ENCODE data around the gene TACR1. TPM values are rescaled to one million over a fixed set of nuclear protein-coding genes. Genes with fewer than 3 reads are reported as not detected.
"Not testable (repeated sequence)": the region's sequence is repeated elsewhere in the genome, so short reads cannot be mapped to it uniquely, and the experiment has no call there.

Gene TACR1
- total RNA-seq, 1 donor from 2014 or later = 0.11 TPM

DNA sequence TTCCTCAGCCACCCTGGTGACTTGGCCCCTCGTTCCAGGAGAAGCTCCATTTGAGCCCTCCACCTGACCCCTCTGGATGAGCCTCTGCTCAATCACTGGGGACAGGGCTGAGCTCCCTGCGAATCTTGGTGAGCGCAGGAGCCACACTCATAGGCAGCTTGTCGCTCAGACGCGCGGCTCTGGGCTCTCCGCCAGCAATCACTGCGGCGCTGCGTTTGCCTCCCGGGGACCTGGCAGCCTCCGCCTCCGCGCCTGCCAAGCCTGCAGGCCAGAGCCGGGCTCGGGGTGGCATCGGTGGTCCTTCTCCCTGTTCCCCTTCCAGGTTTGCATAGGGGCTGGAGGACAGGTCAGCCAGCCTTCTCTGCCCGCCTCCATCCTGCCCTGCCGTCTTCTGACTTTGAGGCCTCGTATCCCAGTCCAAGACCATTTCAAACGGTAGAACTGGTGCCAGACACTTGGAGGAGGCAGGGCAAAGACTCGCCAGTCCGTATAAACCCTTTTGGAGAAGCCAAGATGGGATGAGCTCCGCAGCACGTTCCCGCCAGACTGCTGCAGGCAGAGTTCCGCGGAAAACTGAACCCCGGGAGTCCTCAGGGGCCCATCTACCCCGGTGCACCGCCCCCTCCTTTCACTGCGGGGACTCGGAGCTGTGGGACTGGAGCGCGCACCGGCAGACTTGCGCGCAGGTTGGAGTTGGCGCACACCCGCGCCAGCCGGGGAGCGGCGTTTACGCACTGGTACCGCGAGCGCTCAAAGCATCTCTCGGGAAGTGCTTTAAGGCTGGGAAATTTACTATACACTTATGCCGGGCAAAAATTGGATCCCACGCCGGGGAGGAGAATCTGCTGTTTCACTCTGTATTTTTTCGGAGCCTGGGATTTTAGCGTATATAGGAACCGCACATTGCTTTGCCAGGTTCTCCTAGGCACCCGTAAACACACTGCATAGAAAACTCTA is 1.1 kb upstream of the TACR1 start:
- DNase-seq = peak; percentile 77
- intact Hi-C loops (cut with DNase I) = no loop called here
- peak; percentile 94 for ATAC-seq (ENCODE audit: poor library complexity)

- no peak for ATAC-seq (ENCODE audit: poor library complexity)
- DNase-seq = no peak
- intact Hi-C loops (cut with DNase I) = no loop called here
These were observed 4.1 kb downstream of the TACR1 start for GRCh38 chr2:75195076-75195691.

DNA sequence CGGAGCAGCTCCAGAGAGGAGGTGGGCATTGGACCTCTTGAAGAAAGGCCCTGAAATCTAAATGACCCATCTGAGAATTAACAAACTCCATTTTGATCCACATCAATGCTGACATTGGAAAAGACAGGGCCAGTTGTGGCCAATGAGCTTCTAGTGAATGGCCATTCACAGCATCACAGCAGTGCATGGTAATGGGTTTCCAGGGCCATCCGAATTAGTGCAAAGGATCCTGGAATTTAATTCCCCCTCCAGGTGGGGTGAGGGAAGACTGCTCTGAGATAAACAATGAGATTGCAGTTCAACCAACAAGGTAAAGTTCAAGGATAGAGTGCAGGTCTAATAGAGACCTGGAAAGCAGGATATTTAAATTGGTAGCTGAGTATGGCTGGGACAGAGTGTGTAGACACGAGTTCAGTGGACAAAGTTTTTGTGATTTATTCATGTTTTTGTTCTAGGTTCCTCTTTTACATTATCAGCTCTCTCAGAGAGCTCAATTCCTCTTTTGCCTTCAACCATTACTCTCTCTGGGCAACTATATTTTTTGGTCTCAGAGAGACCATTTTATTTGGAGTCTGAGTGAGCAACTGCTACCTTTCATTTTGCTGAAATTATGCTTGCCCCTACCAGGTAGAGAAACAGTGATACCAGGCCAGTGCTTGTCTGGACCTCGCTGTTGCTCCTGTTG is 5.0 kb downstream of the TACR1 start:
- DNase-seq (no peak), ATAC-seq (ENCODE audit: poor library complexity) (no peak)
- intact Hi-C loops (cut with DNase I) = no loop called here

- intact Hi-C loops (cut with DNase I) = no loop called here
- ATAC-seq (ENCODE audit: poor library complexity) (no peak), DNase-seq (no peak)
These were observed 6.8 kb downstream of the TACR1 start for GRCh38 chr2:75192496-75192895.

DNA sequence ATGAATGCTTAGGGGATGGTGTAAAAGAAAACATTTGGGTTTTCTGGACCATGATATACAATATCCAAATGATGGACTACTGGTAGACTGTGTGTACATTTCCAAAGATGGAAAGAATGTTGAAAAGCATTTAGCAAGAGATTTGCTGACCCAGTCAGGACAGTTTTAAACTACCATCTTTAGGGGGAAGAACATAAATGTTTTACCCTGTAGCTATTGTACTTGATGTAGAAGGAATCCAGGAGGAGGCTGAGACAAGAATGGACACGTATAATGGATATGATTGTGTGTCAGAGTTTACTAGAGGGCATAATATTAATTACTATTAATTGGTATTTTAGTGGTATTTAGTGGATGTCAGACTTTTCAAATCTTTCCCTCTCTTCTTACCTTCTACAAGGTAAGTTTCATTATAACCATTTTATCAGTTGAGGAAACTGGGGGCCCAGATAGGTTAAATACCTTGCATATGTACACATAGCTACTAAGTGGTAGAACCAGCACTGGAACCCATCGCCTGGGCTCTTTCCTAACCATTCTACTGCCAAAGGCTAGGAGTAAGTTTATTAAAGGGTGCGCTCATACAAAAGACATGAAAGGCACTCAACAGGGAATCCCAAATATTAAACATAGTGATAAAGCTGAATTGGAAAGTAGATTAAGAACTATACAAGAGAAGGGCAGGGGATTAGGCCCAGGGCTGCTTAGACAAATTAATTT is 8.9 kb downstream of the TACR1 start:
- intact Hi-C loops (cut with DNase I) = no loop called here
- ATAC-seq (ENCODE audit: poor library complexity) = no peak
- DNase-seq = no peak

- intact Hi-C loops (cut with DNase I) = no loop called here
- DNase-seq = peak; percentile 52
These were observed 12.5 kb downstream of the TACR1 start for GRCh38 chr2:75186821-75187220.

DNA sequence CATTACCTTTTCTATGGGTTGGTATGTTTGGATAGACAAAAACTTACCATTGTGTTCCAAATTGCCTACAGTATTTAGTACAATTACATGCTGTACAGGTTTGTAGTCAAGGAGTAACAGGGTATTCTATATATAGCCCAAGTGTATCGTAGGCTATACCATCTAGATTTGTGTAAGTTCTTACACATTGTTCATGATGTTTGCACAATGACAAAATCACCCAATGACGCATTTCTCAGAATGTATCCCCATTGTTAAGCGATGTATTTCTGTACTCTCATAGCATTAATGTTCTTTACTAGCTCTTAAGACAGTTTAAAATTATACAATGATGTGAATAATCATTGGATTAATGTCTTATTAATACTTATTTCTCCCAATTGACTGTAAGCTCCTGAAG is 16.7 kb downstream of the TACR1 start:
- intact Hi-C loops (cut with DNase I) = no loop called here
- no peak for ATAC-seq (ENCODE audit: poor library complexity)
- no peak for DNase-seq

More at GRCh38 chr2:75186821-75187220, 12.5 kb downstream of the TACR1 start:
- no peak for ATAC-seq (ENCODE audit: poor library complexity)

DNA sequence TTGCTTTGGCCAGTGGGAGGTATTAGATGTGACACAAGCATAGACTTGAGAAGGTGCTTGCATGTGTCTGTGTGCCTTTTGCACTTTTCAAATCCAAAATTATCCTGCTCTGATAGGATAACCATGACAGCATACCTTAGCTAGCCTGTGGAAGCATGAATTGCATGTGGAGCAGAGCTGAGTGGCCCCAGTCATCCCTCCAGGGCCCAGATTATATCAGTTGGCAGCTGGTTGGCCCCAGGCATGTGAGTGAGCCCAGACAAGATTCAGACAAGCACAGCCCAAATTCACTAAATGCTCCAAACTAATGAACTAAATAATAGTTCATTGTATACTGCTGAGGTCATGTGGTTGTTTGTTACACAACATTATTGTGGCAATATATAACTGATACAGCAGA is 18.8 kb downstream of the TACR1 start:
- no peak for ATAC-seq (ENCODE audit: poor library complexity)
- intact Hi-C loops (cut with DNase I) = no loop called here

GRCh38 chr2:75177427-75177826 is 21.9 kb downstream of the TACR1 start:
- intact Hi-C loops (cut with DNase I) = no loop called here
- DNase-seq (no peak), ATAC-seq (ENCODE audit: poor library complexity) (no peak)

More for the DNA sequence above, 18.8 kb downstream of the TACR1 start:
- no peak for DNase-seq

DNA sequence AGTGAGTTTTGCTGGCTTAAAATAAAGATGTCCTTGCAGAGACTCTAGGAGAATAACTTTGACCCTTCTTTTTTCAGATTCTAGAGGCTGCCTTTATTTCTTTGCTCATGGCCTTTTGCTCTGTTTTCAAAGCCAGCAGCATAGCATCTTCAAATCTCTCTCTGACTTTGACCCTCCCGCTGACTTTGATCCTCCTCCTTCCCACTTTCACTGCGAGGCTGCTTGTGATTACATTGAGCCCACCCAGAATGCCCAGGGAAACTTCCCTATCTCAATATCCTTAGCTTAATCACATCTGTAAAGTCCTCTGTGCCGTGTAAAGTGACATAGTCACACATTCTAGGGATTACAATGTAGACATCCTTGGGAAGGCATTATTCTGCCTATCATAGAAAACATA is 23.9 kb downstream of the TACR1 start:
- DNase-seq (no peak), ATAC-seq (ENCODE audit: poor library complexity) (no peak)
- intact Hi-C loops (cut with DNase I) = no loop called here

GRCh38 chr2:75174981-75175380 is 24.3 kb downstream of the TACR1 start:
- ATAC-seq (ENCODE audit: poor library complexity) (no peak), DNase-seq (no peak)
- intact Hi-C loops (cut with DNase I) = no loop called here

DNA sequence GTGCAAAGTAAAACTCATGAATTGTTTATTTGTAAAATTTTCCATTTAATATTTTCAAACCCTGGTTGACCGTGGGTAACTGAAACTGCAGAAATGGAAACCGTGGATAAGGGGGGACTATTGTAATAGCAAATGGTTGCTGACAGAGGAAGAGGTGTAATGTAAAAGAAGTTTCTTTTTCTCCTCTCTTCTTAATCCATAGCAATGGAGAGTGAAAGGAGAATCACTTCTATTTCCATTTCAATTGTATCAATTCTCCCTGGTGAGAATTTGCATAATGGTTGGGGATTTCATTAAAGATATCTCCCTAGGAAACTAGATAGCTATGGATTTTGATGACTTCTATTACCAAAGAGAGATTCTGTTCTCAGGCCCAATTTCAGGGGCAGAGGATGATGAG is 24.8 kb downstream of the TACR1 start:
- intact Hi-C loops (cut with DNase I) = no loop called here
- no peak for ATAC-seq (ENCODE audit: poor library complexity)
- no peak for DNase-seq

DNA sequence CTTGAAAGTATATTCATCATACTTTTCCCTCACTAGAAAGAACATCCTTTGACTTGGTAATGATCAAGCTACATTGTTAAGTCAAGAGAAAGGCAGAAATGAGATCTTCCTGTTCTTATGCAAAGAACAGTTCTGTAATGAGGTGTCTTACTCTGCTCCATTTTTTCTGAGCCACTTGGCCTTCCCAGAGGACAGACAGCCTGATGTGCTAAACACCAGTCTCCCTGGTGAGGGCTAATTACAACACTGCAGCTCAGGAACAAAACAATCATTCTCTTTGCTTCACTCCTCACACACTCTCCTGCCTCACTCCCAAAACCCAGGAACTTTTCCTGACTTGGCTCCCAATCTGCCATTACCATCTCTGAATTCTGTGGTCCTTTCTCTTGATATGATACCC is 25.6 kb downstream of the TACR1 start:
- DNase-seq = no peak
- ATAC-seq (ENCODE audit: poor library complexity) = no peak
- intact Hi-C loops (cut with DNase I) = no loop called here

DNA sequence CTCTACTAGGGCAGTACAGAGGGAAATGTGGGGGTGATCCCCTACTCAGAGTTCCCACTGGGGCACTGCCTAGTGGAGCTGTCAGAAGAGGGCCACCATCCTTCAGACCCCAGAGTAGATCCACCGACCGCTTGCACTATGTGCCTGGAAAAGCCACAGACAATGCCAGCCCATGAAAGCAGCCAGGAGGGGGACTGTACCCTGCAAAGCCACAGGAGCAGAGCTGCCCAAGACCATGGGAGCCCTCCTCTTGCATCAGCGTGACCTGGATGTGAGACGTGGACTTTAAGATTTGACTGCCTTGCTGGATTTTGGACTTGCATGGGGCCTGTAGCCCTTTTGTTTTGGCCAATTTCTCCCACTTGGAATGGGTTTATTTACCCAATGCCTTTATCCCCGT is 27.9 kb downstream of the TACR1 start:
- intact Hi-C loops (cut with DNase I); DNase-seq; ATAC-seq (ENCODE audit: poor library complexity): not testable (repeated sequence)

GRCh38 chr2:75170889-75171288 is 28.4 kb downstream of the TACR1 start:
- intact Hi-C loops (cut with DNase I) = no loop called here
- DNase-seq (no peak), ATAC-seq (ENCODE audit: poor library complexity) (no peak)

DNA sequence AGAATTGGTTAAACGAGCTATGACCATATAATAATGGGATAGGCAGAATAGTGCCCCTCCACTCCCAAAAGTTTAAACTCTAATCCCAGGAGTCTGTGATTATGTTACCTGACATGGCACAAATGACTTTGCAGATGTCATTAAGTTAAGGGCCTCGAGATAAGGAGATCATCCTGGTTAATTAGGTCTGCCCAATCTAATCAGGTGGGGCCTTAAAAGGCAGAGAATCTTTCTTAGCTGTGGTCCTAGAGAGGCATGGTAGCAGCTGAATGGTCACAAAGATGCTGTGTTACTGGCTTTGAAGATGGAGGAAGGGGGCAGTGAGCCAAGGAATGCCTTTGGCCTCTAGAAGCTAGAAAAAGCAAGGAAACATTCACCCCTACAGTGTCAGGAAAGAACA is 31.1 kb downstream of the TACR1 start:
- no peak for DNase-seq
- no peak for ATAC-seq (ENCODE audit: poor library complexity)
- intact Hi-C loops (cut with DNase I) = no loop called here

- no peak for DNase-seq
- ATAC-seq (ENCODE audit: poor library complexity) = no peak
- intact Hi-C loops (cut with DNase I) = no loop called here
These were observed 32.8 kb downstream of the TACR1 start for GRCh38 chr2:75166491-75166890.

GRCh38 chr2:75162897-75163296 is 36.4 kb downstream of the TACR1 start:
- DNase-seq (no peak), ATAC-seq (ENCODE audit: poor library complexity) (peak; percentile 53)
- intact Hi-C loops (cut with DNase I) = no loop called here

GRCh38 chr2:75162259-75162658 is 37.1 kb downstream of the TACR1 start:
- DNase-seq (no peak), ATAC-seq (ENCODE audit: poor library complexity) (no peak)
- intact Hi-C loops (cut with DNase I) = no loop called here

Data from Right ventricle myocardium superior (tissue), 1 donor.